ENCODE results near the gene IKBIP. TPM values are rescaled to one million over a fixed set of nuclear protein-coding genes. Genes with fewer than 3 reads are reported as not detected.
"Not testable (repeated sequence)": the region's sequence is repeated elsewhere in the genome, so short reads cannot be mapped to it uniquely, and the experiment has no call there.

IKBIP gene
- total RNA-seq, 4 donors from 2014 or later, result 2.9 to 10.5 (median 6.3) TPM

DNA sequence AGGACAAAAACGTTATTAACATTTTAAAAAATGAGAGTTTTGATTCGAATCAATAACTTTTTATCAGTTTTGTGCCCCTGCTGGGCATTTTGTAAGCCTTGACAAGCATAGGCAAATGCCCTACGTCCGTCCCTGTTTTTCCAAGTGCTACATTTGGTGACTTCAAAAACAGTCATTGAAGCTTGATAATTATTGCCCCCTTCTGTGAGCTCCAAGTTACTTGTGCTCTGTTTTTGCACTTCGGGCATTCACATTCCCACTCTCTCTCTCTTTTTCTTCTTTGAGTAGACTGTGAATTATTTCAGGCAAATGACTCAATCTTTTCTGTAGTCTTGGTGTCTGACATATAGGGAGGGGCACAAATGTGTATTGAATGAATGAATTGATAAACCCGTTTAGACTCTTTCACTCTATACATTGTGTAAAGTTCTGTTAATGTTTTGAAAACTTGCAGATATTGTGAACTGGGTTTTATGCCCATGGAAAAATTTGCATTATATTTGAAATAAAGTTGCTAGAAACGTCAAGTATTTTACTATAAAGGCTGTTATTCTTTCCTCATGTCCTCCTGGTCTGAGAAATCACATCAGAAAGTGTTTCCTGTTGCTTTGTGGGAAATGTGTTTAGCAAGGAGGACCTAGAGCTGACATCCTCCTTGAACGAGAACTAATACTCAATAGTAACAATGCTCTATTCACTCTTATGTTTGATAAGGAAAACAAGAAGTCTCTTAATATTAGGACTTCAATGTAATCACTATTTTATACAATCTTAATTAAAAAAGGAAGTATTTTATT lies 1.9 kb upstream of the IKBIP start:
- H3K27ac ChIP-seq, result peak overlapping the region in 2 of 4 donors; percentile 91 to 96
- H3K4me3 ChIP-seq, result peak overlapping the region in 3 of 4 donors; percentile 83 to 98 (median 97)
- DNase-seq, result no peak

DNA sequence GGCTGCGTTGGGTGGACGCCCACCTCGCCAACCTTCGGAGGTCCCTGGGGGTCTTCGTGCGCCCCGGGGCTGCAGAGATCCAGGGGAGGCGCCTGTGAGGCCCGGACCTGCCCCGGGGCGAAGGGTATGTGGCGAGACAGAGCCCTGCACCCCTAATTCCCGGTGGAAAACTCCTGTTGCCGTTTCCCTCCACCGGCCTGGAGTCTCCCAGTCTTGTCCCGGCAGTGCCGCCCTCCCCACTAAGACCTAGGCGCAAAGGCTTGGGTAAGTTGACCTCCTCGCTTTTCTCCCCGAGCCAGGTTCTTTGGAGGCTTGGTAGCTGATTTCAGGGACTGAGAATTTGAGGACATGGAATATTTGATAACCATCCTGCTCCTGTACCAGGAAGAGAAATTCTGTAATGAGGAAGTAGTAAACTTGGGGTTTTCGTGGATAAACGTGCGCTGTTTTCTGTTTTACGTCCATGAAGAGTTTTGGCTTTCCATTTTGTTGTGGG lies 1.0 kb upstream of the IKBIP start:
- DNase-seq, result no peak
- 0% methylated on average over 6 to 14 of the region's 24 CpGs for WGBS, 2 donors
- H3K36me3 ChIP-seq, result peaks cover 0 to 25% (median 3%) of the 10 kb centered on the region in 3 donors
- no peaks in the 10 kb centered on the region for H3K9me3 ChIP-seq
- H3K4me1 ChIP-seq, result peaks cover 3 to 38% (median 11%) of the 10 kb centered on the region in 3 donors
- H3K4me3 ChIP-seq, result peak overlapping the region; percentile 83 to 98 (median 97)
- no peaks in the 10 kb centered on the region for H3K27me3 ChIP-seq
- TF ChIP-seq, protein P1, sequence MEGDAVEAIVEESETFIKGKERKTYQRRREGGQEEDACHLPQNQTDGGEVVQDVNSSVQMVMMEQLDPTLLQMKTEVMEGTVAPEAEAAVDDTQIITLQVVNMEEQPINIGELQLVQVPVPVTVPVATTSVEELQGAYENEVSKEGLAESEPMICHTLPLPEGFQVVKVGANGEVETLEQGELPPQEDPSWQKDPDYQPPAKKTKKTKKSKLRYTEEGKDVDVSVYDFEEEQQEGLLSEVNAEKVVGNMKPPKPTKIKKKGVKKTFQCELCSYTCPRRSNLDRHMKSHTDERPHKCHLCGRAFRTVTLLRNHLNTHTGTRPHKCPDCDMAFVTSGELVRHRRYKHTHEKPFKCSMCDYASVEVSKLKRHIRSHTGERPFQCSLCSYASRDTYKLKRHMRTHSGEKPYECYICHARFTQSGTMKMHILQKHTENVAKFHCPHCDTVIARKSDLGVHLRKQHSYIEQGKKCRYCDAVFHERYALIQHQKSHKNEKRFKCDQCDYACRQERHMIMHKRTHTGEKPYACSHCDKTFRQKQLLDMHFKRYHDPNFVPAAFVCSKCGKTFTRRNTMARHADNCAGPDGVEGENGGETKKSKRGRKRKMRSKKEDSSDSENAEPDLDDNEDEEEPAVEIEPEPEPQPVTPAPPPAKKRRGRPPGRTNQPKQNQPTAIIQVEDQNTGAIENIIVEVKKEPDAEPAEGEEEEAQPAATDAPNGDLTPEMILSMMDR (IDR thresholded peaks at IDR 0.05), result no peak
- TF ChIP-seq POLR2A (IDR thresholded peaks at IDR 0.05), result no peak
- H3K27ac ChIP-seq, result peak overlapping the region; percentile 91 to 96 (median 94)
- intact Hi-C loops (cut with DNase I), result loop anchor here (10.0 kb wide), 1 partner anchor 51 kb away; the partner anchor contains the start of gene SLC25A3

More for the DNA sequence above, 1.9 kb upstream of the IKBIP start:
- WGBS, 2 donors, result 4 to 7% methylated on average over 8 of the region's 8 CpGs
- intact Hi-C loops (cut with DNase I), result loop anchor here (10.0 kb wide), 1 partner anchor 52 kb away; the partner anchor contains the start of gene SLC25A3
- TF ChIP-seq, protein P1 (IDR thresholded peaks at IDR 0.05), result peak in 2 of 6 experiments; percentile 11 to 34
- TF ChIP-seq POLR2A (IDR thresholded peaks at IDR 0.05), result no peak
- peaks cover 3 to 38% (median 11%) of the 10 kb centered on the region in 3 donors for H3K4me1 ChIP-seq
- H3K9me3 ChIP-seq, result no peaks in the 10 kb centered on the region
- peaks cover 0 to 33% (median 3%) of the 10 kb centered on the region in 3 donors for H3K36me3 ChIP-seq
- no peaks in the 10 kb centered on the region for H3K27me3 ChIP-seq

DNA sequence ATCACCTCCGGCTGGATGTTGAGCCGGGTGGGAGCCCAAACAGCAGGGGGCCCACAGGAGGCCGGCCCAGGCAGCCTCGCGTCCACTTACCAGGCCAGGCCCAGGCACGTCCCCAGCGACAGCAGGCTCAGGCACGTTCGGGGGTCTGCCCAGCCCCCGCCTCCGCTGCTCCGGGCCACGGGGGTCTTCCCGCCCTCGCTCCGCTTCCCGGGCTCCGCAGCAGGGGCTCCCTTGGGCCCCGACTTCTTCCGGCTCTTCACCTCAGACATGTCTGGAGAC lies 216 bp downstream of the IKBIP start:
- H3K4me1 ChIP-seq, result peaks cover 3 to 38% (median 11%) of the 10 kb centered on the region in 3 donors

DNA sequence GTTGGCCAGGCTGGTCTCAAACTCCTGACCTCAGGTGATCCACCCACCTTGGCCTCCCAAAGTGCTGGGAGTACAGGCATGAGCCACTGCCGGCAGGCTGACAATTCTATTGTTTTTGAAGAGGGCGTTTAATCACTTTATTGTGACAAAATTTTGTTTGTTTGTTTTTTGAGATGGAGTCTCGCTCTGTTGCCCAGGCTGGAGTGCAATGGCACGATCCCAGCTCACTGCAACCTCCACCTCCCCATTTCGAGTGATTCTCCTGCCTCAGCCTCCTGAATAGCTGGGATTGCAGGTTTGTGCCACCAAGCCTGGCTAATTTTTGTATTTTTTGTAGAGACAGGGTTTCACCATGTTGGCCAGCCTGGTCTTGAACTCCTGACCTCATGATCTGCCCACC lies 1.8 kb downstream of the IKBIP start:
- not testable (repeated sequence) for H3K27ac ChIP-seq, H3K9me3 ChIP-seq, H3K36me3 ChIP-seq, H3K27me3 ChIP-seq, DNase-seq, H3K4me3 ChIP-seq
- intact Hi-C loops (cut with DNase I), result loop anchor here (10.0 kb wide), 1 partner anchor 48 kb away; the partner anchor contains the start of gene SLC25A3
- 88 to 90% methylated on average over 5 of the region's 5 CpGs for WGBS, 2 donors
- H3K4me1 ChIP-seq, result peaks cover 3 to 38% (median 11%) of the 10 kb centered on the region in 3 donors

More for the DNA sequence above, 216 bp downstream of the IKBIP start:
- Histone ChIP-seq H3K4me3 (peak overlapping the region; percentile 83 to 98 (median 97)), H3K27ac (peak overlapping the region; percentile 91 to 96 (median 94)), H3K27me3 (no peaks in the 10 kb centered on the region), H3K9me3 (no peaks in the 10 kb centered on the region), H3K36me3 (peaks cover 0 to 12% (median 0%) of the 10 kb centered on the region in 3 donors)
- intact Hi-C loops (cut with DNase I), result loop anchor here (10.0 kb wide), 1 partner anchor 50 kb away; the partner anchor contains the start of gene SLC25A3
- DNase-seq, result no peak
- 0% methylated on average over 1 of the region's 20 CpGs; no CpG with 5 or more reads in 1 of the 2 donors for WGBS, 2 donors
- no peak for TF ChIP-seq POLR2A (IDR thresholded peaks at IDR 0.05)
- TF ChIP-seq, protein P1 (IDR thresholded peaks at IDR 0.05), result peak in 1 of 6 experiments; percentile 2

DNA sequence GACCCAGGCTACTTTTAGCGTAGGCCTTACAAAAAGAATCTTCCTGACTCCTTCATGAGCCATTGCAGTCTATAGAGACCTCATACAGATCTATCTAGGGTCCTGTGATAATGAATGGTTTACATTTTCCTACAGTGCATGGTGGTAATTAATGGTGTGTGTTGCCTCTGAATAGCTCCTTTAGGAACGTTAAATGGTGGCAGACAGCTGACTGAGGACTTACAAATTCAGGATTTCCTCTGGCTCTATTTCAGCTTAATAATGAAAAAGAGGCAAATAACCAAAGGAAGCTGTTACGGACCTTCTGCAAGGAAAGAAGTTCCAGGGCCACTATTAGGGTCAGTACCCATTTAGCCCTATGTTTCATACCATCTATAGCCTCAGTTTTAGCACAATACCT lies 5.1 kb downstream of the IKBIP start:
- WGBS, 2 donors, result 78 to 79% methylated on average over 3 of the region's 3 CpGs
- DNase-seq, result no peak
- intact Hi-C loops (cut with DNase I), result no loop called here
- no peak overlapping the region for H3K27ac ChIP-seq
- no peaks in the 10 kb centered on the region for H3K27me3 ChIP-seq
- no peaks in the 10 kb centered on the region for H3K36me3 ChIP-seq
- TF ChIP-seq, protein P1 (IDR thresholded peaks at IDR 0.05), result no peak
- TF ChIP-seq POLR2A (IDR thresholded peaks at IDR 0.05), result no peak
- H3K4me1 ChIP-seq, result peaks cover 0 to 40% (median 4%) of the 10 kb centered on the region in 3 donors
- no peak overlapping the region for H3K4me3 ChIP-seq
- no peaks in the 10 kb centered on the region for H3K9me3 ChIP-seq
